ENCODE results near the gene TRPV3. TPM values are rescaled to one million over a fixed set of nuclear protein-coding genes. Genes with fewer than 3 reads are reported as not detected.

TRPV3 gene
- total and polyA plus RNA-seq, 2 experiments from 2014 or later = 0.15 to 0.69 TPM

DNA sequence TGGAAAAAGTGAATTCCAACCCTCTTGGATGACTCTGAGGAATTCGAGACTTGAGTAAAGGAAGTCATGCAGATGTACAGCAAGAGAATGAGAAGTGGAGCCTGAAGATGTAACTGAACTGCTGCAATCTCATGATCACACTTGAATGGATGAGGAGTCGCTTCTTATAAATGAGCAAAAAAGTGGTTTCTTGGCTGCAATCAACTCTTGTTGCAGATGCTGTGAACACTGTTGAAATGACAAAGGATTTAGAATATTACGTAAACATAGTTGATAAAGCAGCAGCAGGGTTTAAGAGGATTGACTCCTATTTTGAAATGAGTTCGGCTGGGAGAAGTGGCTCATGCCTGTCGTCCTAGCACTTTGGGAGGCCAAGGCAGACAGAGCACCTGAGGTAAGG is 56.3 kb downstream of the TRPV3 start (continued):
- TF ChIP-seq, protein P1, sequence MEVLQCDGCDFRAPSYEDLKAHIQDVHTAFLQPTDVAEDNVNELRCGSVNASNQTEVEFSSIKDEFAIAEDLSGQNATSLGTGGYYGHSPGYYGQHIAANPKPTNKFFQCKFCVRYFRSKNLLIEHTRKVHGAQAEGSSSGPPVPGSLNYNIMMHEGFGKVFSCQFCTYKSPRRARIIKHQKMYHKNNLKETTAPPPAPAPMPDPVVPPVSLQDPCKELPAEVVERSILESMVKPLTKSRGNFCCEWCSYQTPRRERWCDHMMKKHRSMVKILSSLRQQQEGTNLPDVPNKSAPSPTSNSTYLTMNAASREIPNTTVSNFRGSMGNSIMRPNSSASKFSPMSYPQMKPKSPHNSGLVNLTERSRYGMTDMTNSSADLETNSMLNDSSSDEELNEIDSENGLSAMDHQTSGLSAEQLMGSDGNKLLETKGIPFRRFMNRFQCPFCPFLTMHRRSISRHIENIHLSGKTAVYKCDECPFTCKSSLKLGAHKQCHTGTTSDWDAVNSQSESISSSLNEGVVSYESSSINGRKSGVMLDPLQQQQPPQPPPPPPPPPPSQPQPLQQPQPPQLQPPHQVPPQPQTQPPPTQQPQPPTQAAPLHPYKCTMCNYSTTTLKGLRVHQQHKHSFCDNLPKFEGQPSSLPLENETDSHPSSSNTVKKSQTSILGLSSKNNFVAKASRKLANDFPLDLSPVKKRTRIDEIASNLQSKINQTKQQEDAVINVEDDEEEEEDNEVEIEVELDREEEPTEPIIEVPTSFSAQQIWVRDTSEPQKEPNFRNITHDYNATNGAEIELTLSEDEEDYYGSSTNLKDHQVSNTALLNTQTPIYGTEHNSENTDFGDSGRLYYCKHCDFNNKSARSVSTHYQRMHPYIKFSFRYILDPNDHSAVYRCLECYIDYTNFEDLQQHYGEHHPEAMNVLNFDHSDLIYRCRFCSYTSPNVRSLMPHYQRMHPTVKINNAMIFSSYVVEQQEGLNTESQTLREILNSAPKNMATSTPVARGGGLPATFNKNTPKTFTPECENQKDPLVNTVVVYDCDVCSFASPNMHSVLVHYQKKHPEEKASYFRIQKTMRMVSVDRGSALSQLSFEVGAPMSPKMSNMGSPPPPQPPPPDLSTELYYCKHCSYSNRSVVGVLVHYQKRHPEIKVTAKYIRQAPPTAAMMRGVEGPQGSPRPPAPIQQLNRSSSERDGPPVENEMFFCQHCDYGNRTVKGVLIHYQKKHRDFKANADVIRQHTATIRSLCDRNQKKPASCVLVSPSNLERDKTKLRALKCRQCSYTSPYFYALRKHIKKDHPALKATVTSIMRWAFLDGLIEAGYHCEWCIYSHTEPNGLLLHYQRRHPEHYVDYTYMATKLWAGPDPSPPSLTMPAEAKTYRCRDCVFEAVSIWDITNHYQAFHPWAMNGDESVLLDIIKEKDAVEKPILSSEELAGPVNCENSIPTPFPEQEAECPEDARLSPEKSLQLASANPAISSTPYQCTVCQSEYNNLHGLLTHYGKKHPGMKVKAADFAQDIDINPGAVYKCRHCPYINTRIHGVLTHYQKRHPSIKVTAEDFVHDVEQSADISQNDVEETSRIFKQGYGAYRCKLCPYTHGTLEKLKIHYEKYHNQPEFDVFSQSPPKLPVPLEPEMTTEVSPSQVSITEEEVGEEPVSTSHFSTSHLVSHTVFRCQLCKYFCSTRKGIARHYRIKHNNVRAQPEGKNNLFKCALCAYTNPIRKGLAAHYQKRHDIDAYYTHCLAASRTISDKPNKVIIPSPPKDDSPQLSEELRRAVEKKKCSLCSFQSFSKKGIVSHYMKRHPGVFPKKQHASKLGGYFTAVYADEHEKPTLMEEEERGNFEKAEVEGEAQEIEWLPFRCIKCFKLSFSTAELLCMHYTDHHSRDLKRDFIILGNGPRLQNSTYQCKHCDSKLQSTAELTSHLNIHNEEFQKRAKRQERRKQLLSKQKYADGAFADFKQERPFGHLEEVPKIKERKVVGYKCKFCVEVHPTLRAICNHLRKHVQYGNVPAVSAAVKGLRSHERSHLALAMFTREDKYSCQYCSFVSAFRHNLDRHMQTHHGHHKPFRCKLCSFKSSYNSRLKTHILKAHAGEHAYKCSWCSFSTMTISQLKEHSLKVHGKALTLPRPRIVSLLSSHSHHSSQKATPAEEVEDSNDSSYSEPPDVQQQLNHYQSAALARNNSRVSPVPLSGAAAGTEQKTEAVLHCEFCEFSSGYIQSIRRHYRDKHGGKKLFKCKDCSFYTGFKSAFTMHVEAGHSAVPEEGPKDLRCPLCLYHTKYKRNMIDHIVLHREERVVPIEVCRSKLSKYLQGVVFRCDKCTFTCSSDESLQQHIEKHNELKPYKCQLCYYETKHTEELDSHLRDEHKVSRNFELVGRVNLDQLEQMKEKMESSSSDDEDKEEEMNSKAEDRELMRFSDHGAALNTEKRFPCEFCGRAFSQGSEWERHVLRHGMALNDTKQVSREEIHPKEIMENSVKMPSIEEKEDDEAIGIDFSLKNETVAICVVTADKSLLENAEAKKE (CRISPR knock-in tag; IDR thresholded peaks at IDR 0.05) = no peak

DNA sequence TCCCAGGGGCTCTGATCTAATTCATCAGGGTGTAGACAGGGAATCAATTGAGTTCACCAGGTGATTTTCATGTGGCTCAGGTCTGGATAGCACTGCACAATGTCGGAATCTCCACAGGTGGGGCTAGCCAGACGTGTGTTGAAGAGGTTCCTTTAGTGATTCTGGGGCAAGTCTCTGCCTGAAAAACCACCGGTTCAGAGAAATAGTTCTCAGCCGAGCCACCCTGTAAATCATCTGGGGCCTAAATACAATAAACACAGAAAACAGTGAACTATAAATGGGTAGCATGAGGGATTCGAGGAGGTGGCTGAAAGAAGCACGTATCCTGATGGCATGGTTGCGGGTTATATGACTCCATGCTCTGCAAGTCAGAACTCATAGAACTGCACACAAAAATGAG is 60.5 kb downstream of the TRPV3 start:
- Mint-ChIP-seq H3K9me3 (peaks cover 19% of the 10 kb centered on the region), H3K36me3 (ENCODE audit: low read depth) (peaks cover 12% of the 10 kb centered on the region; the same call in 2 of the 3 replicates), H3K4me1 (peaks cover 19% of the 10 kb centered on the region), H3K4me3 (no peak overlapping the region), H3K27ac (no peak overlapping the region; the same call in 1 of the 2 replicates), H3K27me3 (ENCODE audit: insufficient read depth, low read depth, poor library complexity) (peaks cover 1% of the 10 kb centered on the region)
- Histone ChIP-seq H3K4me3 (no peak overlapping the region), H3K9me2 (ENCODE audit: insufficient read depth) (peaks cover 6% of the 10 kb centered on the region; the same call in 1 of the 2 replicates), H2AFZ (peak overlapping the region; percentile 94), H4K20me1 (replicated peaks; ENCODE audit: insufficient read depth) (no peaks in the 10 kb centered on the region), H3K27me3 (ENCODE audit: insufficient read depth) (no peaks in the 10 kb centered on the region), H3K79me2 (replicated peaks; ENCODE audit: insufficient read depth) (no peaks in the 10 kb centered on the region), H3K27ac (ENCODE audit: low read depth) (no peak overlapping the region), H3K36me3 (ENCODE audit: insufficient read depth) (no peaks in the 10 kb centered on the region), H3F3A (replicated peaks; ENCODE audit: low read depth) (no peaks in the 10 kb centered on the region), H3K4me2 (no peak overlapping the region), H3K4me1 (ENCODE audit: insufficient read depth) (peaks cover 27% of the 10 kb centered on the region)
- no peak; the same call in 2 of the 3 replicates for ATAC-seq
- TF ChIP-seq CREB1 (CRISPR knock-in tag; IDR thresholded peaks at IDR 0.05; ENCODE audit: low read depth) (no peak), JUNB (IDR thresholded peaks at IDR 0.05; ENCODE audit: unreplicated experiment) (no peak), NANOG (IDR thresholded peaks at IDR 0.05; ENCODE audit: borderline replicate concordance) (no peak), ZNF331 (CRISPR knock-in tag; IDR thresholded peaks at IDR 0.05; ENCODE audit: low read depth) (no peak), EZH2 (IDR thresholded peaks at IDR 0.05; ENCODE audit: low read depth, unreplicated experiment) (no peak)
- no peak for DNase-seq (ENCODE audit: low spot score)
